GM21360 (cell line): Measurements from ENCODE around the gene ENO3.
"Not testable (repeated sequence)": the region's sequence is repeated elsewhere in the genome, so short reads cannot be mapped to it uniquely, and the experiment has no call there.

Experiments
- ATAC-seq: cut with Tn5 transposase; IDR thresholded peaks from one replicate; pipeline ENCODE4 v1.9.1; 2021; ENCODE audit warnings: mild to moderate bottlenecking, moderate library complexity; ENCODE audit not compliant: unreplicated experiment

The ENO3 gene

GRCh38 chr17:4950746-4951204 lies at the start of gene ENO3:
ENO3 (plus strand) TSS chr17:4951119; CDS start chr17:4951830, 711 bp downstream.
- no peak for ATAC-seq

GRCh38 chr17:4901648-4902344 lies 49.1 kb upstream of the ENO3 start:
- ATAC-seq = no peak

- ATAC-seq = no peak
Observed at GRCh38 chr17:4902540-4902939, 48.4 kb upstream of the ENO3 start.

GRCh38 chr17:4903051-4903818 lies 47.7 kb upstream of the ENO3 start, which contains the start of gene CHRNE:
CHRNE (minus strand) TSS chr17:4903098; CDS start chr17:4903063, 35 bp downstream.
- no peak for ATAC-seq

- not testable (repeated sequence) for ATAC-seq
Observed at GRCh38 chr17:4906642-4907041, 44.3 kb upstream of the ENO3 start.

GRCh38 chr17:4908301-4908700 lies 42.6 kb upstream of the ENO3 start:
- no peak for ATAC-seq

- no peak for ATAC-seq
Observed at GRCh38 chr17:4908711-4909496, 42.0 kb upstream of the ENO3 start.

GRCh38 chr17:4913994-4914393 lies 36.9 kb upstream of the ENO3 start:
- ATAC-seq = no peak

- ATAC-seq = not testable (repeated sequence)
Observed at GRCh38 chr17:4914551-4914950, 36.4 kb upstream of the ENO3 start.

GRCh38 chr17:4919511-4920047 lies 31.3 kb upstream of the ENO3 start:
- ATAC-seq = no peak

GRCh38 chr17:4920351-4921048 lies 30.4 kb upstream of the ENO3 start:
- no peak for ATAC-seq

- ATAC-seq = no peak
Observed at GRCh38 chr17:4921320-4921719, 29.6 kb upstream of the ENO3 start.

GRCh38 chr17:4926577-4927335 lies 24.2 kb upstream of the ENO3 start:
- ATAC-seq = not testable (repeated sequence)

- ATAC-seq = no peak
Observed at GRCh38 chr17:4928881-4929280, 22.0 kb upstream of the ENO3 start.

- ATAC-seq = no peak
Observed at GRCh38 chr17:4931963-4932362, 19.0 kb upstream of the ENO3 start, which contains the start of gene GP1BA. GP1BA (plus strand) TSS chr17:4932277; CDS start chr17:4932605, 328 bp downstream.

- ATAC-seq = no peak
Observed at GRCh38 chr17:4932756-4933155, 18.2 kb upstream of the ENO3 start.

- ATAC-seq = no peak
Observed at GRCh38 chr17:4933646-4934045, 17.3 kb upstream of the ENO3 start.

GRCh38 chr17:4934173-4934979 lies 16.5 kb upstream of the ENO3 start:
- ATAC-seq = no peak

- no peak for ATAC-seq
Observed at GRCh38 chr17:4935650-4936049, 15.3 kb upstream of the ENO3 start.
